Endothelial cell (in vitro differentiated cells): Measurements from ENCODE around the gene IL1RAPL1. TPM values are rescaled to one million over a fixed set of nuclear protein-coding genes. Genes with fewer than 3 reads are reported as not detected.

Experiments used
- DNase-seq: peaks from one replicate; pipeline ENCODE4 v3.0.0; 2021; ENCODE audit warnings: low spot score
- H3K27ac Mint-ChIP-seq: one replicate; pipeline ENCODE4 v1.8.0; 2021; ENCODE audit warnings: mixed read lengths, inconsistent platforms; ENCODE audit not compliant: unreplicated experiment
- H3K27me3 Mint-ChIP-seq: one replicate; pipeline ENCODE4 v1.8.0; 2021; ENCODE audit warnings: mild to moderate bottlenecking, moderate library complexity, mixed read lengths, inconsistent platforms; ENCODE audit not compliant: unreplicated experiment
- H3K36me3 Mint-ChIP-seq: one replicate; pipeline ENCODE4 v1.8.0; 2021; ENCODE audit warnings: mild to moderate bottlenecking, low read depth, mixed read lengths, inconsistent platforms; ENCODE audit not compliant: unreplicated experiment
- H3K4me1 Mint-ChIP-seq: one replicate; pipeline ENCODE4 v1.8.0; 2021; ENCODE audit warnings: mild to moderate bottlenecking, mixed read lengths, inconsistent platforms; ENCODE audit not compliant: unreplicated experiment
- H3K4me3 Mint-ChIP-seq: one replicate; pipeline ENCODE4 v1.8.0; 2021; ENCODE audit warnings: mild to moderate bottlenecking, mixed read lengths, inconsistent platforms; ENCODE audit not compliant: unreplicated experiment
- H3K9me3 Mint-ChIP-seq: one replicate; pipeline ENCODE4 v1.8.0; 2021; ENCODE audit warnings: mixed read lengths, inconsistent platforms; ENCODE audit not compliant: unreplicated experiment
- total RNA-seq: library from RNA; stranded (reverse); fragmentation: NEBNext Ultra II Directional; extraction: Animal tissue kit (Norgen Biotek cat#: 25700); gene quantifications from one replicate; pipeline ENCODE4 v1.2.1, GENCODE V29; 2021; ENCODE audit not compliant: unreplicated experiment
- TF ChIP-seq, protein P1 (sequence below): fragments of 200-600 bp; sonication (generic); IDR thresholded peaks from one replicate; pipeline ENCODE4 v1.5.0; 2021; ENCODE audit warnings: antibody characterized with exemption; ENCODE audit not compliant: unreplicated experiment

Gene IL1RAPL1
- total RNA-seq, 1 donor from 2014 or later: 0.18 TPM

- Mint-ChIP-seq H3K27me3 (no peaks in the 10 kb centered on the region), H3K4me3 (no peak overlapping the region), H3K4me1 (no peaks in the 10 kb centered on the region), H3K9me3 (no peaks in the 10 kb centered on the region), H3K36me3 (no peaks in the 10 kb centered on the region), H3K27ac (no peak overlapping the region)
- TF ChIP-seq, protein P1, sequence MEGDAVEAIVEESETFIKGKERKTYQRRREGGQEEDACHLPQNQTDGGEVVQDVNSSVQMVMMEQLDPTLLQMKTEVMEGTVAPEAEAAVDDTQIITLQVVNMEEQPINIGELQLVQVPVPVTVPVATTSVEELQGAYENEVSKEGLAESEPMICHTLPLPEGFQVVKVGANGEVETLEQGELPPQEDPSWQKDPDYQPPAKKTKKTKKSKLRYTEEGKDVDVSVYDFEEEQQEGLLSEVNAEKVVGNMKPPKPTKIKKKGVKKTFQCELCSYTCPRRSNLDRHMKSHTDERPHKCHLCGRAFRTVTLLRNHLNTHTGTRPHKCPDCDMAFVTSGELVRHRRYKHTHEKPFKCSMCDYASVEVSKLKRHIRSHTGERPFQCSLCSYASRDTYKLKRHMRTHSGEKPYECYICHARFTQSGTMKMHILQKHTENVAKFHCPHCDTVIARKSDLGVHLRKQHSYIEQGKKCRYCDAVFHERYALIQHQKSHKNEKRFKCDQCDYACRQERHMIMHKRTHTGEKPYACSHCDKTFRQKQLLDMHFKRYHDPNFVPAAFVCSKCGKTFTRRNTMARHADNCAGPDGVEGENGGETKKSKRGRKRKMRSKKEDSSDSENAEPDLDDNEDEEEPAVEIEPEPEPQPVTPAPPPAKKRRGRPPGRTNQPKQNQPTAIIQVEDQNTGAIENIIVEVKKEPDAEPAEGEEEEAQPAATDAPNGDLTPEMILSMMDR: no peak
- no peak for DNase-seq
Measured at GRCh38 chrX:28613558-28613957, 26.3 kb downstream of the IL1RAPL1 start.

DNA sequence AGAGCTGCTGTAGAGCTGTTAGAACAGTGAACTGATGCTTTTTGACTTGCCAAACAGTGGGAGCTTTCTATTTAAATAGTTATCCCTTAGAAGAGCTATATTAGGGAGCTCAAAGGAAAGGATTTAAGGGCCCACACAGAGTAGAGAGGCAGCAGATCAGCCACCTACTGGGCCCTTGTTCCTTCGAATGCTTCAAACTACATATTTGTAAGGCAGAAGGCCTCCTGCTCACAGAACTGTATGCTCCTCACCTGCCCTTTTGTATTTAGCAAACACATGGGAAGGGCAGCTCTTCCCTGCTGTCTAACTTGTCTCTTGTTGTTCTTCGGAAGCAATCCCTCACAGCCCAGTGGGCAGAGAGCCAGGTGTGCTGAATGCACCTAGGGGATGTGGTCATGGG is 38.0 kb downstream of the IL1RAPL1 start:
- H3K4me3 Mint-ChIP-seq: no peak overlapping the region
- no peaks in the 10 kb centered on the region for H3K9me3 Mint-ChIP-seq
- DNase-seq: no peak
- TF ChIP-seq, protein P1: no peak
- H3K36me3 Mint-ChIP-seq: no peaks in the 10 kb centered on the region
- H3K27ac Mint-ChIP-seq: no peak overlapping the region
- no peaks in the 10 kb centered on the region for H3K4me1 Mint-ChIP-seq
- H3K27me3 Mint-ChIP-seq: no peaks in the 10 kb centered on the region

DNA sequence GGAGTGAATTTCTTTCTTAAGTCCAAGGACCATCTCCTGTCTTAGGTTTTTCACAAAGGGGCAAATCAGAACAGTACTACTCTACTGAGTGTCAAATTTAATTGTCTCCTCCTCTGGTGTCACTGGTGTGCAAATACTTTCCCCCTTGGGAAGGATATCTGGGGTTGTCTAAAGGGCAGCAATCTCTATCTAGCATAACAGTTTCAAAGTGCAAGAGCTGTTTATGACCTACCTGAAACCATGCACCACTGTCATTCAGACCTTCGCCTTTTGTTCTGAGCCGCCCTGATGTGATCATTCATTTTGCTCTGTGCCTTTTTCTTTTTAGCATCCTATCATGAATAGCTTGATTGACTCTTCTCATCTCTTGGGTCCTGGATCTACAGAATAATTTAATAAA is 39.3 kb downstream of the IL1RAPL1 start:
- Mint-ChIP-seq H3K27ac (no peak overlapping the region), H3K4me1 (no peaks in the 10 kb centered on the region), H3K9me3 (no peaks in the 10 kb centered on the region), H3K27me3 (no peaks in the 10 kb centered on the region), H3K36me3 (no peaks in the 10 kb centered on the region), H3K4me3 (no peak overlapping the region)
- no peak for DNase-seq
- TF ChIP-seq, protein P1: no peak

GRCh38 chrX:28628120-28628519 is 40.9 kb downstream of the IL1RAPL1 start:
- DNase-seq: no peak
- TF ChIP-seq, protein P1: no peak
- Mint-ChIP-seq H3K4me3 (no peak overlapping the region), H3K27ac (no peak overlapping the region), H3K4me1 (no peaks in the 10 kb centered on the region), H3K27me3 (no peaks in the 10 kb centered on the region), H3K9me3 (no peaks in the 10 kb centered on the region), H3K36me3 (no peaks in the 10 kb centered on the region)

DNA sequence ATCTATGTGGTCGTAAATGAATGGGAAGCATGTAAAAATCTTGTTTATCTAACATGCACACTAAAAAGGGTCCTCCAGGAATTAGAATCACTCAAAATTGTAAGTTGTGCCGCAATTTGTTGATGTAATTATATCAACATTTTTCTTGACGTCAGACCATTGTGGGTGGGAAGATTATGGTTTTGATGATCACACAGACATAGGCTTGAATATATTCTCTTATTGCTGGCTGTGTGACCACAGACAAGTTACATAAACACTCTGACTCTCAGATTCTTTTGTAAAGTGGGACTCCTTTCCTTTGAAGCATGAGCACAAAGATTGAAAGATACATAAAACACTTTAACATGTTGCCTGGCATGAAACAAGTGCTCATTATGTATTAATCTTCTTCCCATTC is 51.5 kb downstream of the IL1RAPL1 start:
- Mint-ChIP-seq H3K4me3 (no peak overlapping the region), H3K4me1 (no peaks in the 10 kb centered on the region), H3K36me3 (no peaks in the 10 kb centered on the region), H3K9me3 (no peaks in the 10 kb centered on the region), H3K27ac (no peak overlapping the region), H3K27me3 (no peaks in the 10 kb centered on the region)
- TF ChIP-seq, protein P1: no peak
- DNase-seq: no peak
